Neural cell (in vitro differentiated cells): ENCODE results near the gene DHX8. TPM values are rescaled to one million over a fixed set of nuclear protein-coding genes. Genes with fewer than 3 reads are reported as not detected.

Experiments
- H2AFZ ChIP-seq: fragments of 200-600, 300-800 bp; sonication (generic), shearing (Covaris generic); 2 replicates; pipeline ENCODE4 v1.6.0; 2014; ENCODE audit warnings: low read depth, mild to moderate bottlenecking, antibody characterized with exemption, low read length, moderate library complexity
- H3F3A ChIP-seq: fragments of 200-600 bp; shearing (Covaris generic); 2 replicates; pipeline ENCODE4 v1.6.1; 2016; ENCODE audit warnings: mild to moderate bottlenecking, moderate library complexity, mixed read lengths, antibody characterized with exemption, low read length; ENCODE audit not compliant: insufficient read depth, poor library complexity, severe bottlenecking
- H3K27ac ChIP-seq: fragments of 200-600, 300-800 bp; sonication (generic), shearing (Covaris generic); 2 replicates; pipeline ENCODE4 v1.5.1; 2014; ENCODE audit warnings: mild to moderate bottlenecking, low read length, moderate library complexity
- H3K27me3 ChIP-seq: fragments of 300-800, 200-600 bp; sonication (generic), shearing (Covaris generic); 2 replicates; pipeline ENCODE4 v1.6.0; 2014; ENCODE audit warnings: mild to moderate bottlenecking, low read depth, low read length, moderate library complexity; ENCODE audit not compliant: insufficient read depth
- H3K36me3 ChIP-seq: fragments of 300-800, 200-600 bp; sonication (generic), shearing (Covaris generic); 2 replicates; pipeline ENCODE4 v1.5.1; 2014; ENCODE audit warnings: mild to moderate bottlenecking, antibody characterized with exemption, low read length, moderate library complexity; ENCODE audit not compliant: insufficient read depth
- H3K4me2 ChIP-seq: fragments of 300-800, 200-600 bp; sonication (generic), shearing (Covaris generic); 2 replicates; pipeline ENCODE4 v1.6.0; 2014; ENCODE audit warnings: mild to moderate bottlenecking, low read length
- H3K4me3 ChIP-seq: fragments of 300-800, 200-600 bp; sonication (generic), shearing (Covaris generic); 2 replicates; pipeline ENCODE4 v1.5.1; 2014; ENCODE audit warnings: mild to moderate bottlenecking, low read length, moderate library complexity
- H3K79me2 ChIP-seq: fragments of 200-600 bp; shearing (Covaris generic); replicated peaks from 2 replicates; pipeline ENCODE4 v1.6.0; 2014; ENCODE audit warnings: mild to moderate bottlenecking, low read length, moderate library complexity; ENCODE audit not compliant: insufficient read depth
- H3K9ac ChIP-seq: fragments of 300-800, 200-600 bp; sonication (generic), shearing (Covaris generic); 2 replicates; pipeline ENCODE4 v1.6.1; 2016; ENCODE audit warnings: mild to moderate bottlenecking, low read length, mixed read lengths
- H3K9me2 ChIP-seq: fragments of 200-600 bp; shearing (Covaris generic); 2 replicates; pipeline ENCODE4 v1.6.1; 2016; ENCODE audit warnings: mild to moderate bottlenecking, low read length, mixed read lengths; ENCODE audit not compliant: insufficient read depth
- H3K9me3 ChIP-seq: fragments of 200-600, 300-800 bp; sonication (generic), shearing (Covaris generic); 2 replicates; pipeline ENCODE4 v1.6.1; 2016; ENCODE audit warnings: mild to moderate bottlenecking, mixed run types, low read length, moderate library complexity, mixed read lengths
- H4K20me1 ChIP-seq: fragments of 200-600 bp; shearing (Covaris generic); 2 replicates; pipeline ENCODE4 v1.6.1; 2016; ENCODE audit warnings: mild to moderate bottlenecking, mixed run types; ENCODE audit not compliant: insufficient read depth
- CTCF ChIP-seq: fragments of 450-650 bp; IDR thresholded peaks from 2 replicates; pipeline ENCODE4 v1.5.1; 2014; ENCODE audit warnings: antibody characterized with exemption, mild to moderate bottlenecking, moderate library complexity; ENCODE audit not compliant: poor library complexity, severe bottlenecking
- EP300 ChIP-seq: fragments of 450-650 bp; conservative IDR thresholded peaks from 2 replicates; pipeline ENCODE4 v1.6.1; 2014; ENCODE audit warnings: antibody characterized with exemption, mild to moderate bottlenecking, moderate library complexity; ENCODE audit not compliant: poor library complexity, severe bottlenecking
- EZH2 ChIP-seq: fragments of 200-600, 300-800 bp; shearing (Covaris generic), sonication (generic); IDR thresholded peaks from 2 replicates; pipeline ENCODE4 v1.6.1; 2014; ENCODE audit warnings: antibody characterized with exemption, low read length, borderline replicate concordance, mild to moderate bottlenecking; ENCODE audit not compliant: insufficient read depth, poor library complexity, severe bottlenecking
- MXI1 ChIP-seq: fragments of 450-650 bp; conservative IDR thresholded peaks from 2 replicates; pipeline ENCODE4 v1.6.1; 2014; ENCODE audit warnings: antibody characterized with exemption, mild to moderate bottlenecking; ENCODE audit not compliant: poor library complexity, severe bottlenecking
- POLR2AphosphoS5 ChIP-seq: IDR thresholded peaks from 2 replicates; pipeline ENCODE4 v1.6.1; 2012
- RAD21 ChIP-seq: fragments of 450-650 bp; conservative IDR thresholded peaks from 2 replicates; pipeline ENCODE4 v1.6.1; 2014; ENCODE audit warnings: antibody characterized with exemption, mild to moderate bottlenecking, moderate library complexity
- REST ChIP-seq: IDR thresholded peaks from 2 replicates; pipeline ENCODE4 v1.6.1; 2012; ENCODE audit warnings: borderline replicate concordance
- SMC3 ChIP-seq: fragments of 450-650 bp; conservative IDR thresholded peaks from 2 replicates; pipeline ENCODE4 v1.6.1; 2014; ENCODE audit warnings: antibody characterized with exemption, mild to moderate bottlenecking, moderate library complexity; ENCODE audit not compliant: poor library complexity
- TAF1 ChIP-seq: IDR thresholded peaks from 2 replicates; pipeline ENCODE4 v1.6.1; 2012; ENCODE audit warnings: low read depth
- polyA plus RNA-seq: library from polyadenylated mRNA; depleted of rRNA; stranded (reverse); fragments of >200 nt; gene quantifications from 2 replicates; pipeline ENCODE4 v1.2.3, GENCODE V29; 2014
- small RNA-seq, 3 experiments: library from RNA; depleted of rRNA; stranded (forward); fragments of <200 nt; gene quantifications; one replicate each; pipeline ENCODE3, GENCODE V24; 2012

Gene DHX8
- polyA plus RNA-seq, 1 donor from 2014 or later = 19.4 TPM

GRCh38 chr17:43574348-43574747 lies 90.6 kb downstream of the DHX8 start:
- H3K79me2 ChIP-seq = no peaks in the 10 kb centered on the region
- H3K4me2 ChIP-seq = no peak overlapping the region
- no peak for TF ChIP-seq POLR2AphosphoS5
- no peak for TF ChIP-seq SMC3
- no peak for TF ChIP-seq EZH2
- TF ChIP-seq MXI1 = no peak
- TF ChIP-seq REST = no peak
- TF ChIP-seq EP300 = no peak
- TF ChIP-seq CTCF = no peak
- no peak for TF ChIP-seq TAF1
- no peak for TF ChIP-seq RAD21
- H3F3A ChIP-seq = no peaks in the 10 kb centered on the region
- H3K9ac ChIP-seq = no peak overlapping the region
- no peaks in the 10 kb centered on the region for H4K20me1 ChIP-seq
- no peak overlapping the region for H2AFZ ChIP-seq
- no peaks in the 10 kb centered on the region for H3K27me3 ChIP-seq
- no peaks in the 10 kb centered on the region for H3K9me3 ChIP-seq
- H3K4me3 ChIP-seq = no peak overlapping the region
- no peaks in the 10 kb centered on the region for H3K9me2 ChIP-seq
- H3K27ac ChIP-seq = no peak overlapping the region
- no peaks in the 10 kb centered on the region for H3K36me3 ChIP-seq

GRCh38 chr17:43574896-43575525 lies 91.2 kb downstream of the DHX8 start:
- H3K9me2 ChIP-seq = no peaks in the 10 kb centered on the region
- H3K9me3 ChIP-seq = no peaks in the 10 kb centered on the region
- H3K9ac ChIP-seq = no peak overlapping the region
- no peak overlapping the region for H3K4me3 ChIP-seq
- no peaks in the 10 kb centered on the region for H4K20me1 ChIP-seq
- no peak overlapping the region for H3K27ac ChIP-seq
- TF ChIP-seq TAF1 (no peak), REST (no peak), POLR2AphosphoS5 (no peak), EZH2 (no peak), EP300 (no peak), MXI1 (no peak)
- H2AFZ ChIP-seq = no peak overlapping the region
- H3K79me2 ChIP-seq = no peaks in the 10 kb centered on the region
- H3K27me3 ChIP-seq = no peaks in the 10 kb centered on the region
- H3F3A ChIP-seq = no peaks in the 10 kb centered on the region
- H3K4me2 ChIP-seq = no peak overlapping the region
- H3K36me3 ChIP-seq = no peaks in the 10 kb centered on the region

Small RNA genes within 50 kb of the gene (small RNA-seq; reads per million reads assigned to genes)
- gene RNU6-406P (0 reads per million in 3 experiments), gene RNU6-971P (0 to 0.08 (median 0) reads per million in 3 experiments)

Other genes with a start within 250 kb of the DHX8 start
- not detected in 2 replicates for gene RNU2-1, start 250.0 kb upstream of the DHX8 start, polyA plus RNA-seq
- 10.6 and 17.0 TPM in 2 replicates for gene ARL4D, start 85.0 kb upstream of the DHX8 start, polyA plus RNA-seq
- 0.12 and 0.61 TPM in 2 replicates for gene ETV4, start 62.4 kb downstream of the DHX8 start, polyA plus RNA-seq
- 0.50 TPM in 1 of 2 replicates, not detected in the other for gene MEOX1, start 177.9 kb downstream of the DHX8 start, polyA plus RNA-seq